Measurements from ENCODE around the gene RELA.
"Not testable (repeated sequence)": the region's sequence is repeated elsewhere in the genome, so short reads cannot be mapped to it uniquely, and the experiment has no call there.

Gene RELA

GRCh38 chr11:65662799-65663638, at the start of gene RELA:
TSS of gene RELA (minus strand) at chr11:65662916. CDS start at chr11:65662832, 84 bp downstream.
- peak; percentile 92 for DNase-seq (ENCODE audit: low spot score)

GRCh38 chr11:65711785-65712632, 49.3 kb upstream of the RELA start, which contains the start of gene KAT5:
TSS of gene KAT5 (plus strand) at chr11:65712252. CDS start at chr11:65712268, 16 bp downstream.
- peak; percentile 98 for DNase-seq (ENCODE audit: low spot score)

DNA sequence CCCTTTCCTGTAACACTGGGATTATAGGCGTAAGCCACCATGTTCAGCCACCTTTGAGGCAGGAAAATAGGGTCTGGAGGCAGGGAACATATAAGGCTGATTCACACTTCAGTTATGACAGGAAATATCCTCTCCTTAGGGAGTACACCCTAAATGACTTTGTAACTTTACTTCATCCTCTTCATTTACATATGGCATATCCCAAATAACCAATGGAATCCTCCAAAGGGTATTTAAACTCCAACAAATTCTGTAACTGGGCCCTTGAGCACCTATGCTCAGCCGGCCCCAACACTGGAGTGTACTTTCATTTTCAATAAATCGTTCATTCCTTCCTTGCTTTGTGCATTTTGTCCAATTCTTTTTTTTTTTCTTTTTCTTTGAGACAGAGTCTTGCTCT, 47.7 kb upstream of the RELA start:
- DNase-seq (ENCODE audit: low spot score), result no peak

GRCh38 chr11:65709661-65710060, 46.9 kb upstream of the RELA start:
- no peak for DNase-seq (ENCODE audit: low spot score)

DNA sequence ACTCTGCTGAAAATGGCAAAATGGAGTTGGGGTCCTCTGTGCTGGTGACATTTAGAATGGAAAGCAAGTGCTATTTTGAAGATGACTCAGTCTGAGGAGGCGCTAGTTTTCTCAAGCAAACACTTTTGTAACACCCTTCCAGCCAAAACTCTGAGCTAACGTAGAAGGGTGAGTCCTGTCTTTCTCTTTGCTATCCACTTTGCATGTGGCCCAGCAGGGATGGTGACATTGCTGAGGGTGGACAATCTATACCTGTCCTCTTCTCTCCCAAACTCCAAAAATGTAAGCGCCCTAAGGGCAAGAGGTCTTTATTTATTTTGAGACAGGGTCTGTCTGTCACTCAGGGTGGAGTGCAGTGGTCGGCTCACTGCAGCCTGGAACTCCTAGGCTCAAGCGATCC, 45.7 kb upstream of the RELA start:
- DNase-seq (ENCODE audit: low spot score), result no peak

GRCh38 chr11:65707002-65707401, 44.3 kb upstream of the RELA start:
- DNase-seq (ENCODE audit: low spot score), result not testable (repeated sequence)

GRCh38 chr11:65706303-65706763, 43.6 kb upstream of the RELA start:
- DNase-seq (ENCODE audit: low spot score), result peak; percentile 91

DNA sequence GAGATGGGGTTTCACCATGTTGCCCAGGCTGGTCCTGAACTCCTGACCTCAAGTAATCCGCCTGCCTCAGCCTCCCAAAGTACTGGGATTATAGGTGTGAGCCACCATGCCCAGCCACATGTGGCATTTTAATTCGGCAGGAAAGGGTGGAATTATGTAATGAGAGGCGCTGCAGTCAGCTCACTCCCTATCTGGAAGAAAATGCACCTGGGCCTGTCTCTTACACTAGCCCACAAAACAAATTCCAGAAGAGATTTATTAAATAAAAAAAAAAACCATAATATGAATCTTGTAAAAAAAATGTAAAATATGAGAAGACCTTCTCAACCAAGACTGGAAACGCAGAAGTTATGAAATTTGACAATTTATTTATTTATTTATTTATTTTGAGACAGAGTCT, 41.1 kb upstream of the RELA start:
- DNase-seq (ENCODE audit: low spot score), result no peak

GRCh38 chr11:65701686-65702085, 39.0 kb upstream of the RELA start:
- DNase-seq (ENCODE audit: low spot score), result no peak

DNA sequence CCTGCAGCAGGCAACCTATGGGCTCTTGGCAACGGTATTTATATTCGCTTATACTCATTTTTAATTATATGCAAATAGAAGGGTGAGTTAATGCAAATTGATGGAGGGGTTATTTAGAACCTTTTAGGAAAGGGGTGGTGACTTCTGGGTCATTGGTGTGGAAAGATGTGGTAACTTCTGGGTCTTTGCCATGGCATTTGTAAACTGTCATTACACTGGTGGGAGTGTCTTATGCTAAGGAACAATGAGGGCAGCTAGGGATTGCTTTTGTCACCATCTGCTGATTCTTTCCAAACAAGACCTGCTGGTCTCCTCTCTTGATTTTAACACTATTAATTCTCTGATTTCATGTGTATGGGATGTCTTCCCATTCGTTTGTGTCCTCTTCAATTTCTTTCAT, 37.7 kb upstream of the RELA start:
- peak; percentile 91 for DNase-seq (ENCODE audit: low spot score)

GRCh38 chr11:65699306-65699705, 36.6 kb upstream of the RELA start:
- no peak for DNase-seq (ENCODE audit: low spot score)

DNA sequence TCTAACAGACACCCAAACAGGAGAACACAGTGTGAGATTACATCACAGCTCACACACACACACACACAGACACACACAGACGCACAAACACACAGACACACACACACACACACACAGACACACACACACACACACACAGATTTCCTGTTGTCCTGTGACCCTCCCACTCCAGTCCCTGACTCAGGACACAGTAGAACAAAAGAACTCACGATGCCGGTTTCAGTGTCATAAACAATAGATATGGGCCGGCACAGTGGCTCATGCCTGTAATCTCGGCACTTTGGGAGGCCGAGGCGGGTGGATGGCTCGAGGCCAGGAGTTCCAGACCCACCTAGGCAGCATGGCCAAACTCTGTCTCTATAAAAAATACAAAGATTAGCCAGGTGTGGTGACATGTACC, 35.5 kb upstream of the RELA start:
- DNase-seq (ENCODE audit: low spot score), result no peak

DNA sequence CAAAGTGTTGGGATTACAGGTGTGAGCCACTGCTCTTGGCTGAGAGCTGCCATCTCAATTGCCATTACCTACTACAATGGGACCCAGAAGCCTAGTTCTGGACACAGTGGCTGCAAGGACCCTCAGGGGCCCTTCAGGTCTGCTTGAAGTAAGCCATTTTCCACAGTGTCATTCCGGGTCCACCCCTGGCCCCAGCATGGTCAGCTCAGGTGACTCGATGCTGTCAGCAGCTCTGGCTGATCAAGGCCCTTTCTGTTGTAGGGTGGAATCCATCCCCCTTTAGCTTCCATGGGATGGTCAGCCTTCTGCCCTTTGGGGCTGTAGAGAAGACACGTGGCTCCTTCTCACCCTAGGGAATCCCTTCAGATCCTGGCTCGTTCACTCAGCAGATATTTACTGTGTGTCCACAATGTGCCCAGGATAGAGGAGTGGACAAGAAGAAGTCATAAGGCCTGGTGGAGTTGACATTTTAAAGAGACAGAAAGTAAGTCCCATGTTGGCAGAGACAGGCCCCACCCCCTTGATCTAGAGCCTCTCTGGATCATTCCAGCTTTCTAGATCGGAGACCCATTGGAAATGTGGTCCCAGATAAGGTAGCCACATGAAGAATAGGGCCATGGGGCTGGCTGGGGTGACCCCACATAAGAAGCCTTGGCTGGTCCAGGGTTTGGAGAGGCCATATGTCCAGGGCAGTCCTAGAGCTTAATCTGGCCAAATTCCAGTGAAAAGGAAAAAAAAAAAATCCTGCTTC, 34.3 kb upstream of the RELA start:
- DNase-seq (ENCODE audit: low spot score), result no peak

DNA sequence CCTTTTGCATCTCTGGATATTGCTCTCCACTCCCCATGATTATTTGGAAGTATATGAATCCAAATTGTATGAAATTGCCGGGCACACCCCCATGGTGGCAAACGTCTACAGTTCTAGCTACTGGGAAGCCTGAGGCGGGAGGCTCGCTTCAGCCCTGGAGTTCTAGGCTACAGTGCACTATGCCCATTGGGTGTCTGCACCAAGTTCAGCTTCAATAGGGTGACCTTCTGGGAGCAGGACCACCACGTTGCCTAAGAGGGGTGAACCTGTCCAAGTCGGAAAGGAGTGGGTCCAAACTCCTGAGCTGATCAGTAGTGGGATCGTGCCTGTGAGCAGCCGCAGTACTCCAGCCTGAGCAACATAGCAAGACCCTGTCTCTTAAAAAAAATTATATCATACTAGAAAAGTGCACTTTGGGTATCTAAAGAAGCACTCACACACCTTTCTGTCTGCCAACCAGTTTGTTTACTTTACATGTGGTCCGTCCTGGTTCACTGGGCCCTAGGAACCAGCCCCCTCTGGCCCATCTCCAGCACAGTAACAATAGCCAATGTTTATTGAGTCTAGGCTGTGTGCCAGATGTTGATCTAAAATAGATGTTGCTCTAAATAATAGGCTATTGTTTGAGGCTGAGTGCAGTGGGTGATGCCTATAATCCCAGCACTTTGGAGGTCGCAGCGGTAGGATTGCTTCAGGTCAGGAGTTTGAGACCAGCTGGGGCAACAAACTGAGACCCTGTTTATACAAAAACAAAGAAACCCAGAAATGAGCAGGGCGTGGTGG, 32.9 kb upstream of the RELA start:
- DNase-seq (ENCODE audit: low spot score), result no peak

DNA sequence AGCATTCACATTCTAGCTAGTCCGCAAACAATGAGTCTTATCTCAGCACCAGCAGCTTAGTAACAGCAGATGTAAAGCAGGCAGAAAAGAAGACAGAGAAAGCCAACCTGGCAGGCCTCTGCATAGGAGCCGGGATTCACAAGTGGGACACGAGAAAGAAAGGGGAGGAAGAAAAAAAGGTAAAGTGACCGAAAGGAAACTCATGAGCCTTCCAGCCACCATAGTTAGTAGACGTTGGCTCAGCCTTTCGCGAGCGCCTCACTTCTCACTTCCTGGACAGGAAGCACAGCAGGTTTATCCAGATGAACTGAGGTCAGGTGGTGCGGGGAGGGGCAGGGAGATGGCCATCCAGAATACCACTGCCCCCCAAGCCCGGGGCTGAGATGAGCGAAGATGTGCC, 29.7 kb upstream of the RELA start:
- DNase-seq (ENCODE audit: low spot score), result no peak

DNA sequence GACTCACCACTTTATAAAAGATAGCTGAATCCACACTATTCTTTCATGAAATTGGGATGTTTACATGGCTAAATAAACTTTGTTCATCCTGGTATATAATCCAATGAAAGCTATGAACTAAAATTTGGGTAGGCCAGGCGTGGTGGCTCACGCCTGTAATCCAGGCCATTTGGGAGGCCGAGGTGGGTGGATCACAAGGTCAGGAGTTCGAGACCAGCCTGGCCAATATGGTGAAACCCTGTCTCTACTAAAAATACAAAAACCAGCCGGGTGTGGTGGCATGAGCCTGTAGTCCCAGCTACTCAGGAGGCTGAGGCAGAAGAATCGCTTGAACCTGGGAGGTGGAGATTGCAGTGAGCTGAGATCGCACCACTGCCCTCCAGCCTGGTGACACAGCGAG, 29.1 kb upstream of the RELA start:
- not testable (repeated sequence) for DNase-seq (ENCODE audit: low spot score)

DNA sequence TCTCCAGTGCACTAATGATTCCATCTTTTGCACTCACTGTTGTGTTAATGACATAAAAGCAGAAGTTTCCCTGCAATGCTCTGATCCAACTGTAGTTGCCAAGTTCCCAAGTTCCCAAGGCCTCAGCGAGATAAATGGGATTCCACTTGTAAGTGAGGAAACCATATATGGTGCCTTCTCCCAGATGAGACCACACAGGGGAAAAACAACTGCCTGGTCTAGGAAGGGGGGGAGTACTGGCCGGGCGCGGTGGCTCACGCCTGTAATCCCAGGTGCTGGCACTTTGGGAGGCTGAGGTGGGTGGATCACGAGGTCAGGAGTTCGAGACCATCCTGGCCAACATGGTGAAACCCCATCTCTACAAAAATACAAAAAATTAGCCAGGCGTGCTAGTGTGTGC, 23.3 kb upstream of the RELA start:
- no peak for DNase-seq (ENCODE audit: low spot score)

DNA sequence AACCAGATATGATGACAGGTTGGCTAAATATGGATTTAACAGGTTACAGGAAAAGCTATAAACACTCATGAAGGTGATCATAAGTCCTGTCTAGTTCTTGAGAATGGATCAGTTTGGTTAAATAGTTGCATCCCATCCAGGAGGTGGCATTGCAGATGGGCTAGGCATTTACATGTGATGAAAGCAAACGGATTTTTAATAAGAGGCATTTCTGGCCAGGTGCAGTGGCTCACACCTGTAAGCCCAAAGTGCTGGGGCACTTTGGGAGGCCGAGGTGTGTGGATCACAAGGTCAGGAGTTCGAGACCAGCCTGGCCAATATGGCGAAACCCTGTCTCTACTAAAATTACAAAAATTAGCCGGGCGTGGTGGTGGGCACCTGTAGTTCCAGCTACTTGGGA, 20.8 kb upstream of the RELA start:
- not testable (repeated sequence) for DNase-seq (ENCODE audit: low spot score)

GRCh38 chr11:65680192-65680743, 17.6 kb upstream of the RELA start:
- DNase-seq (ENCODE audit: low spot score), result no peak

GRCh38 chr11:65672982-65673381, 10.3 kb upstream of the RELA start:
- DNase-seq (ENCODE audit: low spot score), result no peak
